K562 (cell line): ENCODE data around the gene CD207.

Experiments
- ATF7 ChIP-seq: fragments of 450-650 bp; IDR thresholded peaks from 2 replicates; pipeline ENCODE4 v1.7.1; 2014; ENCODE audit warnings: mild to moderate bottlenecking, moderate library complexity
- CBX8 ChIP-seq: fragments of 200-600 bp; sonication (generic); IDR thresholded peaks from 2 replicates; pipeline ENCODE4 v1.6.1; 2012; ENCODE audit warnings: borderline replicate concordance, mixed run types, low read depth, mild to moderate bottlenecking, moderate library complexity, mixed read lengths, low read length, control low read depth, inconsistent platforms; ENCODE audit not compliant: poor library complexity, severe bottlenecking; ENCODE audit errors: extremely low read depth
- CREB1 ChIP-seq, 2 experiments: sonication (generic) in 1 of 2; formaldehyde crosslinking in 1 of 2; IDR thresholded peaks; 2 replicates each; pipeline versions ENCODE4 v1.6.1 to v1.8.0; 2012 to 2022; ENCODE audit warnings: inconsistent platforms in 1 of 2, mild to moderate bottlenecking in 1 of 2, missing genetic modification reagents in 1 of 2, moderate library complexity in 1 of 2
- CTCF ChIP-seq, 3 experiments: IDR thresholded peaks in 2 of 3; conservative IDR thresholded peaks in 1 of 3; 2 replicates each; pipeline ENCODE4 v1.5.1; 2011 to 2012; ENCODE audit warnings: low read length in 3 of 3, mild to moderate bottlenecking in 3 of 3, control low read depth in 2 of 3, improper control_type of control experiment in 1 of 3, inconsistent platforms in 1 of 3, low read depth in 1 of 3, mixed read lengths in 1 of 3, moderate library complexity in 1 of 3; ENCODE audit not compliant: insufficient read depth in 2 of 3
- EZH2 ChIP-seq: IDR thresholded peaks from 2 replicates; pipeline ENCODE4 v1.6.1; 2012; ENCODE audit warnings: low read depth, mild to moderate bottlenecking, inconsistent platforms, low read length, borderline replicate concordance
- MAX ChIP-seq: sonication (generic); formaldehyde crosslinking; IDR thresholded peaks from 2 replicates; pipeline ENCODE4 v1.9.0; 2022; ENCODE audit warnings: mild to moderate bottlenecking, missing genetic modification reagents
- MTA3 ChIP-seq: fragments of 450-650 bp; formaldehyde crosslinking; IDR thresholded peaks from 2 replicates; pipeline ENCODE4 v1.6.1; 2017; ENCODE audit warnings: mild to moderate bottlenecking, borderline replicate concordance
- SMC3 ChIP-seq: conservative IDR thresholded peaks from 2 replicates; pipeline ENCODE4 v1.6.1; 2011; ENCODE audit warnings: low read depth, low read length, improper control_type of control experiment; ENCODE audit not compliant: insufficient read depth
- USF2 ChIP-seq: sonication (generic); formaldehyde crosslinking; IDR thresholded peaks from 2 replicates; pipeline ENCODE4 v1.5.0; 2020; ENCODE audit warnings: missing genetic modification reagents
- ZBTB33 ChIP-seq: sonication (generic); formaldehyde crosslinking; IDR thresholded peaks from 2 replicates; pipeline ENCODE4 v1.8.1; 2023; ENCODE audit warnings: mild to moderate bottlenecking, missing genetic modification reagents
- ZKSCAN1 ChIP-seq: fragments of 150-350 bp; IDR thresholded peaks from 2 replicates; pipeline ENCODE4 v1.6.1; 2016; ENCODE audit warnings: low read depth, low read length
- ZNF3 ChIP-seq: fragments of 250-450 bp; sonication (Bioruptor Pico); IDR thresholded peaks from 2 replicates; pipeline ENCODE4 v1.5.0; 2021; ENCODE audit warnings: mild to moderate bottlenecking, moderate library complexity
- ZNF41 ChIP-seq: fragments of 250-450 bp; sonication (Bioruptor Pico); conservative IDR thresholded peaks from 2 replicates; pipeline ENCODE4 v1.4.0; 2020; ENCODE audit warnings: mild to moderate bottlenecking
- ZNF583 ChIP-seq: fragments of 250-450 bp; sonication (Bioruptor Pico); IDR thresholded peaks from 2 replicates; pipeline ENCODE4 v1.4.0; 2020

GRCh38 chr2:70822843-70823242 is 12.8 kb downstream of the CD207 start:
- TF ChIP-seq ATF7 (no peak), ZNF583 (no peak), CTCF (IDR thresholded peaks at IDR 0.05 in 2 of 3, conservative IDR thresholded peaks at IDR 0.05 in 1 of 3; ENCODE audit: insufficient read depth in 2 of 3, low read depth in 1 of 3, low read length in 3 of 3) (no peak), SMC3 (no peak), ZNF41 (CRISPR knock-in tag) (no peak), CREB1 (IDR thresholded peaks at IDR 0.05) (no peak), CREB1 (CRISPR knock-in tag; IDR thresholded peaks at IDR 0.05) (no peak), EZH2 (no peak), USF2 (CRISPR knock-in tag) (no peak), ZNF3 (CRISPR knock-in tag) (no peak), ZBTB33 (CRISPR knock-in tag) (no peak), CBX8 (no peak), MAX (CRISPR knock-in tag) (no peak), MTA3 (no peak), ZKSCAN1 (no peak)
